ENCODE measurements around the gene HSPB2.

DNA sequence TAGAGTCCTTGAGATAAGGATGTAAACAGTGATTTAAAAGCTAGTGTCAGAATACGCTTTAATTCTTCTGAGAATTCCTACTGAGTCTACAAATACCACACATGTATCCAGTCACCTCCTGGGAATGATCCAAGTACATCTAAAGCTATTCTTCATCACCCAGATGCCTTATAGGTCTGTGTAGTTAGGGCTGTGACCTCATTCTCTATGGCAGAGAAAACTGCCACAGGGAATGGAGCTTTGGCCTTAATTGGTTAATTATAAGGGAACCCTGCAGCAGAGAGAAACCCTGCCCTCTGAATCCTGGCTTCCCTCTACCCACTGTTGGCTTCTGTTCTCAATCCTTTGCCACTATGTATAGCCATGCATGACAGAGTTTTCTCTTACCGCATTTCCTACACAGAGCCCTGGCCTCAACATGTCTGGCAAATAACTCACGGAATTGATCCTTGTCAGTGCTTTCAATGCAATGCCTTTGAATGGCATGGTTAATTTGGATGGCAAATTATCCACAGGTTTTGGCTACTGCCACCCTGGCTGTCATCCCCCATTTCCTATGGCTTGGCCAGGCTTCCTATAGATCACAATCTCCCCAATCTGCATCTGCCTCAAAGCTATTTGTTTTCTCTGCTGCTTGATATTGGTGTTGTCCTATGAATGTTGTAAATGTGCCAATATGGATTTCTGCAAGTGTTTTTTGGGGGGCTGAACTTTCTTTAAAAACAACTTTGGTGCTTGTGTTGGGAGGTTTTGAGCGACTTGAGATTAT is 27.5 kb downstream of the HSPB2 start:
- TF ChIP-seq, protein P1, sequence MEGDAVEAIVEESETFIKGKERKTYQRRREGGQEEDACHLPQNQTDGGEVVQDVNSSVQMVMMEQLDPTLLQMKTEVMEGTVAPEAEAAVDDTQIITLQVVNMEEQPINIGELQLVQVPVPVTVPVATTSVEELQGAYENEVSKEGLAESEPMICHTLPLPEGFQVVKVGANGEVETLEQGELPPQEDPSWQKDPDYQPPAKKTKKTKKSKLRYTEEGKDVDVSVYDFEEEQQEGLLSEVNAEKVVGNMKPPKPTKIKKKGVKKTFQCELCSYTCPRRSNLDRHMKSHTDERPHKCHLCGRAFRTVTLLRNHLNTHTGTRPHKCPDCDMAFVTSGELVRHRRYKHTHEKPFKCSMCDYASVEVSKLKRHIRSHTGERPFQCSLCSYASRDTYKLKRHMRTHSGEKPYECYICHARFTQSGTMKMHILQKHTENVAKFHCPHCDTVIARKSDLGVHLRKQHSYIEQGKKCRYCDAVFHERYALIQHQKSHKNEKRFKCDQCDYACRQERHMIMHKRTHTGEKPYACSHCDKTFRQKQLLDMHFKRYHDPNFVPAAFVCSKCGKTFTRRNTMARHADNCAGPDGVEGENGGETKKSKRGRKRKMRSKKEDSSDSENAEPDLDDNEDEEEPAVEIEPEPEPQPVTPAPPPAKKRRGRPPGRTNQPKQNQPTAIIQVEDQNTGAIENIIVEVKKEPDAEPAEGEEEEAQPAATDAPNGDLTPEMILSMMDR (IDR thresholded peaks at IDR 0.05), result no peak
- TF ChIP-seq POLR2AphosphoS5 (IDR thresholded peaks at IDR 0.05) (no peak), POLR2A (IDR thresholded peaks at IDR 0.05) (no peak)
